ENCODE measurements around the gene BARX2.

Gene BARX2

DNA sequence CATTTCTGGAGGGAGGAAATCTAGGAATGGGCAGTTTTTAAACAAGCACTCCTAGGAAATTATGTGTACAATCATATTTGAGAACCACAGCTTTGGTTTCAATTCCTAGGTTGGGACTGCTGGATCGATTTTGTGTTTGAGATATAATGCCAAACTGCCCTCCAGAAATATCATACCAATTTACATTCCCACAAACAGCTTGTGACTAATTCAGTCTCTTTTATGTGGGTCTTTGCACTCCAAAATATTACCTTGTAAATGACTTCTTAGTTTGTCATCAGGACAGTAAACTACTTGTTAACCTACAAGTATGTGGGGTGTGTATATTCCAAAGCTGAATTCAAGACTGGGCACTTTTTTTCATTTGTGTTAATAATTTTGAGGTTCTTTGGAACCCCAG lies 9.8 kb upstream of the BARX2 start:
- H3K4me3 Mint-ChIP-seq = no peak overlapping the region
- H3K36me3 Mint-ChIP-seq (ENCODE audit: low read depth) = no peaks in the 10 kb centered on the region
- peaks cover 54% of the 10 kb centered on the region for H3K27me3 Mint-ChIP-seq (ENCODE audit: low read depth)
- no peak overlapping the region for H3K27ac Mint-ChIP-seq
- no peaks in the 10 kb centered on the region for H3K4me1 Mint-ChIP-seq (ENCODE audit: low read depth)
- H3K9me3 Mint-ChIP-seq = no peaks in the 10 kb centered on the region

DNA sequence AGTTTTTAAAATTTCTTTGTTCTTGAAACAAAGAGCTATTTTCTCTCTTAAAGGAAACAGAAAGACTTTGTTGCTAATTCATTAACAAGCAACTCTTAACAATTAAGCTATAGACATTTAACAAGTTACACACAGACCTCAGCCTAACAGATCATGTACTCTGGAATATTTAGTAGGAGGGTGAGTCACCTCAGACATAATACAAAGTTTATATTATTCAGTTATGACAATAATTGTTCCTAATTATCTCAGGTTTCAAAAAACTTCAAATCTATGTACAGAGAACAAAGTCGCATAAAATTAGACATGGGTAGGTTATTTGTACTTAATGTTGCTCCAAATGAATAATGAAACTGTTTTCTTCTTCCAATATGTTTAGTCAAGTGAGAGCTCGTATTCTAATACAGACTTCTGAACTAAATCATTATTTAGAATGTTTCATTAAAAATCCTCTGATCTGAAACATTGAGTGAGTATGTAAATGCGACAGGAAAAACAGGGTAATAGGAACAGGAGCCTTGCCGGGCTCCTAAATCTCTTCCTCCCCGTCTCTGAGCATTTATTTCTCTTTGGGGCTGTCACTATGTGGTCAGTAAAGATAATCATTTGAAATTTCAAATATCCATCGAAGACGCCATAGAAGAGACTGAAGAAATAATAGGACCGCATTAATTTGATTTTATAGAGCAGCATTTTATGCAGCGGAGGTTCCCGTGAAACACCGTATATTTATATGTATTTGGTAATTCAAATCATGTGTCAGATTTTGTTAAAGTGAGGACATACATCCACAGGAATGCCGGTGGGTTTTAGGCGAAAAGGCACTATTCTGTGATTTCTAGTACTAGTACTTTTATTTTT lies 8.7 kb upstream of the BARX2 start:
- Mint-ChIP-seq H3K27ac (no peak overlapping the region), H3K9me3 (no peaks in the 10 kb centered on the region), H3K4me1 (ENCODE audit: low read depth) (peaks cover 2% of the 10 kb centered on the region), H3K36me3 (ENCODE audit: low read depth) (no peaks in the 10 kb centered on the region), H3K4me3 (no peak overlapping the region), H3K27me3 (ENCODE audit: low read depth) (peaks cover 59% of the 10 kb centered on the region)

DNA sequence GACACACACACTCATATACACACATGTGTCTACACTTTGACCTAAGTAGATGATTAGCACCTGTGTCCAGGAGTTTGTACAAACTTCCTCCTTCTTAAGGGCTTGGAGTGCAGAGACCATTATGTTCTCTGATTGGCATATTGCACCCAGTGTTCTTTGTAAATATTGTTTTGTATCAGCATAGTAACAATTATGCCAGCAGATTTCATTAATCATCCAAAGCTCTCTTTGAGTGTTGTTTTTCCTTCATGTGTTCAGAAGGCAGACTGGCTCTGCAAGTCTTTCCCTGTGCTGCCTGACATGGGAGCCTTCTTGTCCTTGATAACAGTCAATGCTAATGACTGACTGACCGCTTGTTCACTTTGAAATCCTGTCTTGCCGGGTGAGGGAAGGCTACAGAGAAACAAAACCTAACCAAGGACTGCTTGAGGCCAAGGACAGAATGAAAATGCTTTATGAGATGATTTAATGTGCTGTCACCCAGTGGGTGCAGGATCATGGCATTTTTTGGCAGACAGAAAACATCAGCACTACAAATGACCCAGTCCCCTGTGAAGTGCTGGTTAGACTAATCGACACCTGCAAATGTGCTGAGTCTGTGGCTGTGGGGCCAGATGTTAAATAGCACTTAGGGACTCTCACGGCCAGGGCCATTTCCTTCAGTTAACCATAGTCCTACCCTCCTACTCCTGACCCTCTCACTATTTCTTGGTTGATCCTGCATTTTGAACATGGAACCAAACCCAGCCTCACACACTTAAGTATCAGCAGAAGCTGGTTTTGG lies 6.6 kb upstream of the BARX2 start:
- Mint-ChIP-seq H3K27me3 (ENCODE audit: low read depth) (peaks cover 78% of the 10 kb centered on the region), H3K4me3 (no peak overlapping the region), H3K27ac (no peak overlapping the region), H3K9me3 (no peaks in the 10 kb centered on the region), H3K4me1 (ENCODE audit: low read depth) (peaks cover 10% of the 10 kb centered on the region), H3K36me3 (ENCODE audit: low read depth) (no peaks in the 10 kb centered on the region)

DNA sequence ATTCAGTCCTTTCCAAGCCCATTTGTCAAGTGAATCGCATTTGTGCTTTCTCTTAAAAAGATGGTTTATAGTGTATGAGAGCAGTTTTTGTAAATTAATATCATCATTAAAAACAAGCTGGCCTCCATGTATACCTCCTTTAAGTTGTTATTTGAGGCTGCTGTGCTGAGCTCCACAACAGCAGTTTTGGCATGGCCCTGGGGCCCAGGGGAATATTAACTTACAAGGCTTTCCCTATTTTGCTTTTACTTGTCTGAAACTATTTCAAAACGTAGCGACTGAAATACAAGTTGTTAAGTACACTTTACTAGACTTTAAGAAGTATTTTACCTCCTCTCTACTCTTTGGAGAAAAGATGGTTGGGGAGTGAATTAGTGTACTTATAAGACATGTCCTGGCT lies 4.9 kb upstream of the BARX2 start:
- Mint-ChIP-seq H3K36me3 (ENCODE audit: low read depth) (no peaks in the 10 kb centered on the region), H3K27me3 (ENCODE audit: low read depth) (peaks cover 86% of the 10 kb centered on the region), H3K4me3 (no peak overlapping the region), H3K4me1 (ENCODE audit: low read depth) (peaks cover 17% of the 10 kb centered on the region), H3K9me3 (no peaks in the 10 kb centered on the region), H3K27ac (no peak overlapping the region)

DNA sequence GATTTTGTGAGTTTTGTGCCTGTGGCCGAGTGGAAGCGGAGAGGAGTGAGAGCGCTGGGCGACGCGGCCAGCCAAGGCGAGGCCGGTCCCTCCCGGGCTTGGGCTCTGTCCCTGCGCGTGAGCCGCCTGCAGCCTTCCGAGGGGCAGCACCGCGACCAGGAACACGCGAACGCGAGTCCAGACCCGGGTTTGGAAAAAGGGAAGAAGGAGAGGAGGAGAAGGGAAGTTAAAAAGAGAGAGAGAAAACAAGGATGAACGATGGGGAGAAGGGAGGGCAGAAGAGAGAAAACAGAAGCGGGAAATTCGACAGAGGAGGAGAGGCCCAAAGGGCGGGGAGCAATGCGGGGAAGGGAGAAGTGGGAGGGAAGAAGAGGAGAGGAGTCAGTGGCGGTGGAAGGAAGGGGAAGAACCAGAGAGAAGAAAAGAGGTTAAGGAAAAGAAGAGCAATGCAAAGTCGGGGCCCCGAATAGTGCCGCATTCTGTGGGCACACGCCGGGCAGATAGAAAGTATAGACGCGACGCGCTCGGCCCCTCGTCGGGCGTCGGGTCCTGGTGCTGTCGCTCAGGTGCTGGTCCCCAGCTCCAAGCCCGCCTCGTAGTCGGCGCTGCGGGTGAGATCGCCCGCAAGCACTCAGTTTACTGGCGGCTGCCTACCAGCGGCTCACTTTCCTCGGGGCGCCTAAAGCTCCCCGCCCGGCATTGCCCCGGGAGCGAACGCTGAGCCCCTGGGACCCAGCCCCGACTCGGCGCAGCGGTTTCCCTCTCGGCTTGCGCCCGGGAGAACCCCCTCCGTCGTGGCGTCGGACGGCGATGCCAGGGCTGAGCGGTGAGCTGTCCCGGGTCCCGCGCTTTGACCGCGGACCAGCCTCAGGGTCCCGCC lies 2.8 kb upstream of the BARX2 start:
- Mint-ChIP-seq H3K27ac (no peak overlapping the region), H3K4me1 (ENCODE audit: low read depth) (peaks cover 25% of the 10 kb centered on the region), H3K36me3 (ENCODE audit: low read depth) (no peaks in the 10 kb centered on the region), H3K4me3 (peak overlapping the region; percentile 38), H3K9me3 (no peaks in the 10 kb centered on the region), H3K27me3 (ENCODE audit: low read depth) (peaks cover 86% of the 10 kb centered on the region)

DNA sequence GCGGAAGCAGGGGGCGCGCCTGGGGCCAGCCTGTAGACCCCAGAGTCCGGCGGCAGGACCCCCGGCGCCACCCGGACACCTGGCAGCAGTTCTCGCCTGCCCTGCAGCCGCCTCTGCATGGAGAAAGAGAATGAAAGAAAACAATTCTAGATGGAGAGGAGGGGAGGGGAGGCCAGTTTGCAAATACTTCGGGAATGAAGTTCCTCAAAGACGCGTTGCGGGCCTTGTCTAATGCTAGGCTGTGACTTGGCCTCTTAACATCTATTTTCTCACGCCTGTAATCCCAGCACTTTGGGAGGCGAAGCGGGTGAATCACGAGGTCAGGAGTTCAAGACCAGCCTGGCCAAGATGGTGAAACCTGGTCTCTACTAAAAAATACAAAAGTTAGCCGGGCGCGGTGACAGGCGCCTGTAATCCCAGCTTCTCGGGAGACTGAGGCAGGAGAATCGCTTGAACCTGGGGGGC lies 2.1 kb upstream of the BARX2 start:
- Mint-ChIP-seq H3K9me3 (no peaks in the 10 kb centered on the region), H3K27ac (no peak overlapping the region), H3K4me1 (ENCODE audit: low read depth) (peaks cover 25% of the 10 kb centered on the region), H3K4me3 (peak overlapping the region; percentile 47), H3K27me3 (ENCODE audit: low read depth) (peaks cover 88% of the 10 kb centered on the region), H3K36me3 (ENCODE audit: low read depth) (no peaks in the 10 kb centered on the region)

DNA sequence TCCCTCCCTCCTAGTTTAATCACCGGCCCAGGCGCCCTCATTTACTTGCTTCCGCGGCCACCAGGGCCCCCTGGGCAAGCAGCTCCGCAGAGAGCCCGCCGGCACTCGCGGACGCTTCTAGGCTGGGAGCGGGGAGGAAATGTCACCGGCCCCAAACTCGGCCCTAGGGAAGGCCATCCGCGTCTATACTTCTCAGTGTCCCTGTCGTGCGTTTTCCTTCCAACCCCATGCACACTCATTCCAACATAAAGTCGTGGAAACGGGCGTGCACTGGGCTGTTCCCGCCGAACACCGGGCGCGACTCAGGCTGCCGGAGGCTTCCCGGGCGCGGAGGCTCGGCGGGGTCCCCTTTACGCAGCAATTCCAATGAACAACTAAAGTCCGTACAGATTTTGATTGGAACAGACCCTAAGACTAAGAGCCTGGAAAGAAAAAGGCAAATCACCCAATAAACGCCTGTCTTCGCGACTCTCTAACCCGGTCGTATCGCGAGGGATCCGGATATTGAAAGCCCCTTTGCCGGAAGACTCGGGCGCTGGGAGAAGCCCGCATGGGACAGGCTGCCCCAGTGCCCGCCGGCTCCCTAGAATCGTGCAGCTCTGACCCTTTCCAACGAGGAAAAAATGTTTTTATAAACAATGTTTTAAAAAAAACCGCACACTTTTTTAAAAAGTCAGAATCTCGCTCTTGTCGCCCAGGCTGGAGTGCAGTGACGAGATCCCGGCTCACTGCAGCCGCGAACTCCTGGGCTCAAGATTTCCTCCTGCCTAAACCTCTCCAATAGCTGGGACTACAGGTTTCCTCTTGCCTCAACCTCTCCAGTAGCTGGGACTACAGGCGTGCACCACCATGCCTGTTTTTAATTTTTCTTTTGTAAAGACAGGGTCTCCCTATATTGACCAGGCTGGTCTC lies 1.3 kb upstream of the BARX2 start:
- no peaks in the 10 kb centered on the region for H3K36me3 Mint-ChIP-seq (ENCODE audit: low read depth)
- H3K27ac Mint-ChIP-seq = no peak overlapping the region
- peaks cover 25% of the 10 kb centered on the region for H3K4me1 Mint-ChIP-seq (ENCODE audit: low read depth)
- no peaks in the 10 kb centered on the region for H3K9me3 Mint-ChIP-seq
- H3K27me3 Mint-ChIP-seq (ENCODE audit: low read depth) = peaks cover 82% of the 10 kb centered on the region
- peak overlapping the region; percentile 68 for H3K4me3 Mint-ChIP-seq

DNA sequence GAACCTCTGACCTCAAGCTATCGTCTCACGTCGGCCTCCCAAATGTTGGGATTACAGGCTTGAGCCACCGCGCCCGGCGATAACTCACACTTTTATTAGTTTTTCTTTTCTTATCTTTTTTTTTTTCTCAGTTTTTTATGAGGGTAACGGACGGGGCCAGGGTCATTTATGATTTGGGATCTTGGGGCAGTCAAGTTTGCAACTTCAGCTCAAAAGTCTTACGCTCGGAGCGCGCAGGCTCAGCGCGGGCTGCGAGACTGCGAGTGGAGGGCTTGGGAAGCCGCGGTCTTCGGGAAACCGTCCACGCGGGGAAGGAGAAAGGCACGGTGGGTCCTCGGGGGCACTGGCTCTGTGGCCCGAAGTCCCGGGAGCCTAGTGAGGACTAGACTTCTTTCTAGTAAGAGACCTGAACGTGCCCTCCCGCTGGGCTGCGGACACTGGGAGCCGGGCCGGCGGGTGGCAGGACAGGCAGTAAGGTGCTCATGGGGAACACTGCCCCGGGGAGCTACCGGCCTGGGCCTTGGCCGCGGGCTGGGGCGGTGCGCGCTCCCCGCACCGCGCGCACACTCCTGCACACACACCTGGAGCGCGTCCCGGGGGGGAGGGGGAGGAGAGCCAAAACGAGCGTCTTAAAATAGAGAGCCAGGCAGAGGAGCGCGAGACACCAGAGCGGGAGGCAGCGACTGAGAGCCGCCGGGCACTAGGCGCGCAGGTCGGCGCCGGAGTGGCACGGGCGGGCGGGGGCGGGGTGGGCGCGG lies 476 bp upstream of the BARX2 start:
- Mint-ChIP-seq H3K36me3 (ENCODE audit: low read depth) (no peaks in the 10 kb centered on the region), H3K27ac (peak overlapping the region; percentile 26), H3K4me1 (ENCODE audit: low read depth) (peaks cover 25% of the 10 kb centered on the region), H3K27me3 (ENCODE audit: low read depth) (peaks cover 77% of the 10 kb centered on the region), H3K4me3 (peak overlapping the region; percentile 68), H3K9me3 (no peaks in the 10 kb centered on the region)

DNA sequence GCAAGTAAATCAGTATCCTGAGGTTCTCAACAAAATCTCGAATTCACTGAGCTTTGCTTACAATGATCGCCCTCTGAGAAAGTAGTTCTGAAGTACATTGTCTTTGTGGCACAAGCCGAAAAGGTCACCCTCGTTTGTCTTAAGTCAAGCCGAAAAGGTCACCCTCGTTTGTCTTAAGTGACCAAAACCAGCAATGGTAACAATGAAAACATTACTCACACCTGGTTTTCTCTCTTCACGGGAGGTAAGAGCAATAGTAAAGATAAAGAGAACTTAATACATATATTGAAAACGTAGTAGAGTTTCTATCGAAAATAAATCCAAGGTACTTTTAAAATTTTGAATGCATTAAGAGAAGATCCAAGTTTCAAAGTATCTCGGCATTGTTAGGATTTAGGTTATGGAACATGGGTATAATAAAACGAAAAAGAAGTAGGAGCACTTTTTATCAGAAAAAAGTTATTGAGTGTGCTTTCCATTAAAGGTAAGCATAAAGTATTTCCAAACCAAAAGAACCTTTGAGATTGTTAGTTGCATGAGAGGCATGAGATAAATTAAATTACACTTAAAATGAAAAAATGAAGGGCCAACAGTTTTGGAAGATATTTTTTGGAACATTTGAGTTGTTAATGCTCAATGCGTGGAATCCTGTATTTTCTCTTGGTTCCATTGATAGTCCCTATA lies 1.2 kb downstream of the BARX2 start:
- no peak overlapping the region for H3K27ac Mint-ChIP-seq
- H3K9me3 Mint-ChIP-seq = no peaks in the 10 kb centered on the region
- peaks cover 25% of the 10 kb centered on the region for H3K4me1 Mint-ChIP-seq (ENCODE audit: low read depth)
- H3K36me3 Mint-ChIP-seq (ENCODE audit: low read depth) = no peaks in the 10 kb centered on the region
- peaks cover 67% of the 10 kb centered on the region for H3K27me3 Mint-ChIP-seq (ENCODE audit: low read depth)
- peak overlapping the region; percentile 75 for H3K4me3 Mint-ChIP-seq

DNA sequence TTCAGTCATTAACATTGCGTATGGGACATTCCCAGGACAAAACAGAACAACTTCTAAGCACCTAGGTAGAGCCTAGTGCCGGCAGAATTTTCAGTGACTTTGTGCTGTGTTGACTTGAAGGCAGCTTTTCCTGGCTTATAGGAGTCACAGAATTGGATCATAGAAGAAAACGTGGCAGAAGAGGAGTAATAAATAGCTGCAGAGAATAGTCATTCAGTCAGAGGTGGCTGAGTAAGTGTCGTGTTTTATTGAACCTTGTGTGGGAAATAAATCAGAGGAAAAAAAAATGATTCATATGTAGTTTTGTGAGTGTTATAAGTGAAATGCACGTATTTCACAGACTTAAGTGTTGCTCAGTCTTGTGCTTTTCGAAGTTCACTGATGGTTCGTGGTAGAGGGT lies 2.1 kb downstream of the BARX2 start:
- Mint-ChIP-seq H3K36me3 (ENCODE audit: low read depth) (no peaks in the 10 kb centered on the region), H3K27me3 (ENCODE audit: low read depth) (peaks cover 58% of the 10 kb centered on the region), H3K9me3 (no peaks in the 10 kb centered on the region), H3K4me1 (ENCODE audit: low read depth) (peaks cover 17% of the 10 kb centered on the region), H3K27ac (no peak overlapping the region), H3K4me3 (no peak overlapping the region)

DNA sequence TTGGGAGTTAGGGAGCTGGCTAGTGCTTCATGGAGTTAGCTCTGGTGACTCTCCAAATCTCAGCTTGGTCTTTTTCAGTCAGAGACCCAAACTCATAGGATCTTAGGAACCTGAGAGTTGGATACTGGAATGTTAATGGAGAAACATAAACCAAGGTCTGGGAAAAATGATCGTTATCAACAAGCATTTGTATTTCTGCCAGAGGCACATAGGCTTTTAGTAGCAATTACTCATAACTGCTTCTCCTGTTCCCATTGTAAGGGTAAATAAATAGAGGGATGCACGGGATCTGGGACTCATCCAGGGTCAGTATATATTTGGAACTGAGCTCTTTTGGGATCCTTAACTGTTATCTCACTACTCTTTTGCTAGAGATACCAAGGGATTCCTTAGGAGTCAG lies 4.8 kb downstream of the BARX2 start:
- Mint-ChIP-seq H3K27ac (no peak overlapping the region), H3K27me3 (ENCODE audit: low read depth) (peaks cover 40% of the 10 kb centered on the region), H3K4me1 (ENCODE audit: low read depth) (peaks cover 9% of the 10 kb centered on the region), H3K9me3 (no peaks in the 10 kb centered on the region), H3K36me3 (ENCODE audit: low read depth) (no peaks in the 10 kb centered on the region), H3K4me3 (no peak overlapping the region)

DNA sequence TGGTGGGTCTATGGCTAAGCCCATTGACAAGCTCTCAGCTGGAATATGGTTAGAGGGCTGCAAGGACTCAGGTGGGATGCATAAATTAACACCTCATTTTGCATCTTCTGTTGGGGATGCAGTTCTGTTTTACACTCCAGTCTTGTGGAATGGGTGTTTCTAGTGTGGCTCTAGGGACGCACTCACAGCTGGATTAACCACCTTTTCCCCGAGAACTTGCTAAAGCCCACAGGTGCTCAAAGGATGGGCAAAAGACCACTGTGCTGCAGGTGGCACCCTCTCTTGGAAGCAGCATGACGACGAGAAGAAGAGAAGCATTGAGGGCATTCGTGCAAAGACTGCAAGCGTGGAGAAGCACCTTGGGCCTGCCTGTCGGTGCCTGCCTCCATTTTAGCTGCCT lies 6.9 kb downstream of the BARX2 start:
- Mint-ChIP-seq H3K27ac (no peak overlapping the region), H3K36me3 (ENCODE audit: low read depth) (no peaks in the 10 kb centered on the region), H3K27me3 (ENCODE audit: low read depth) (peaks cover 31% of the 10 kb centered on the region), H3K4me1 (ENCODE audit: low read depth) (no peaks in the 10 kb centered on the region), H3K4me3 (no peak overlapping the region), H3K9me3 (no peaks in the 10 kb centered on the region)

All from T-helper 1 cell treated with Interleukin-12 subunit alpha and Interleukin-12 subunit beta and Interleukin-4 antibody, amounts not matched to agents 30 μg/mL and 1 μg/mL, for 36 hours (primary cell).